OCI-LY7 (cell line): Measurements from ENCODE around the gene MUC6. TPM values are rescaled to one million over a fixed set of nuclear protein-coding genes. Genes with fewer than 3 reads are reported as not detected.

Experiments
- BruUV-seq: library from RNA; stranded (reverse); fragments of 400-500 nt; replicated peaks from 2 replicates; lab custom pipeline; 2021; lab: Mats Ljungman, UMichigan
- CTCF ChIA-PET: fragments of 300-600 bp; sonication (Branson Sonifier 250); formaldehyde crosslinking; loops from one replicate; lab custom pipeline; 2022; ENCODE audit warnings: antibody characterized with exemption; ENCODE audit not compliant: unreplicated experiment; lab: Charles Lee
- POLR2A ChIA-PET: fragments of 300-600 bp; sonication (Branson Sonifier 250); formaldehyde crosslinking; loops from one replicate; lab custom pipeline; 2022; ENCODE audit warnings: antibody characterized with exemption; lab: Charles Lee
- DNase-seq: peaks from one replicate; pipeline ENCODE4 v3.0.0-alpha.2; 2015; ENCODE audit warnings: low spot score
- H2AFZ ChIP-seq: fragments of 200-600 bp; sonication (generic), shearing (Covaris generic); 2 replicates; pipeline ENCODE4 v1.6.1; 2014; ENCODE audit warnings: mild to moderate bottlenecking, antibody characterized with exemption, low read length, moderate library complexity
- H3K27ac ChIP-seq: fragments of 200-600 bp; sonication (generic); 2 replicates; pipeline ENCODE4 v1.5.1; 2014; ENCODE audit warnings: mixed run types, low read depth, mild to moderate bottlenecking, moderate library complexity, low read length, inconsistent platforms; ENCODE audit not compliant: poor library complexity, severe bottlenecking
- H3K36me3 ChIP-seq: fragments of 200-600 bp; sonication (generic); 2 replicates; pipeline ENCODE4 v1.6.1; 2014; ENCODE audit warnings: mild to moderate bottlenecking, antibody characterized with exemption, low read length, moderate library complexity, mixed read lengths; ENCODE audit not compliant: insufficient read depth
- H3K4me1 ChIP-seq: fragments of 200-600 bp; sonication (generic); 2 replicates; pipeline ENCODE4 v1.5.1; 2014; ENCODE audit warnings: mild to moderate bottlenecking, low read length; ENCODE audit not compliant: insufficient read depth, poor library complexity, severe bottlenecking
- H3K4me2 ChIP-seq: fragments of 200-600 bp; sonication (generic); 2 replicates; pipeline ENCODE4 v1.6.1; 2014; ENCODE audit warnings: mild to moderate bottlenecking, low read length
- H3K4me3 ChIP-seq: fragments of 200-600 bp; sonication (generic); 2 replicates; pipeline ENCODE4 v1.5.1; 2014; ENCODE audit warnings: mild to moderate bottlenecking, low read depth, low read length; ENCODE audit not compliant: poor library complexity, severe bottlenecking
- H3K79me2 ChIP-seq: fragments of 200-600 bp; sonication (generic); 2 replicates; pipeline ENCODE4 v1.6.1; 2016; ENCODE audit warnings: low read depth, mild to moderate bottlenecking, low read length, moderate library complexity, mixed read lengths; ENCODE audit not compliant: insufficient read depth
- H3K9me2 ChIP-seq: fragments of 200-600 bp; sonication (generic); 2 replicates; pipeline ENCODE4 v1.6.1; 2016; ENCODE audit warnings: mild to moderate bottlenecking, low read length, mixed read lengths; ENCODE audit not compliant: insufficient read depth
- H3K9me3 ChIP-seq: fragments of 200-600 bp; sonication (generic); 2 replicates; pipeline ENCODE4 v1.6.1; 2014; ENCODE audit warnings: mild to moderate bottlenecking, mixed run types, low read length, mixed read lengths
- H4K20me1 ChIP-seq: fragments of 200-600 bp; sonication (generic); 2 replicates; pipeline ENCODE4 v1.6.1; 2014; ENCODE audit warnings: mild to moderate bottlenecking, antibody characterized with exemption, low read length, moderate library complexity, mixed read lengths; ENCODE audit not compliant: insufficient read depth
- EZH2phosphoT487 ChIP-seq: fragments of 200-600 bp; sonication (generic); IDR thresholded peaks from 2 replicates; pipeline ENCODE4 v1.6.1; 2018; ENCODE audit warnings: low read depth, borderline replicate concordance, mild to moderate bottlenecking, mixed run types, antibody characterized with exemption, low read length, moderate library complexity, mixed read lengths
- intact Hi-C: fragments of 100-400 bp; cut with micrococcal nuclease; formaldehyde crosslinking; loops from one replicate; pipeline ENCODE4 v1.10.0; 2022; ENCODE audit not compliant: unreplicated experiment
- total RNA-seq, 2 experiments: library from RNA; depleted of rRNA in 1 of 2; stranded (reverse); fragments of >200 nt in 1 of 2; shearing (Covaris generic) in 1 of 2; gene quantifications; 2 replicates each; pipeline ENCODE4 v1.2.3, GENCODE V29; 2014 to 2022
- TF ChIP-seq, protein P1 (sequence below): fragments of 200-600 bp; sonication (generic); conservative IDR thresholded peaks from 2 replicates; pipeline ENCODE4 v1.5.1; 2014; ENCODE audit warnings: mild to moderate bottlenecking, antibody characterized with exemption, low read length, moderate library complexity, mixed read lengths

Gene MUC6
- total RNA-seq, 2 experiments from 2014 or later: not detected

DNA sequence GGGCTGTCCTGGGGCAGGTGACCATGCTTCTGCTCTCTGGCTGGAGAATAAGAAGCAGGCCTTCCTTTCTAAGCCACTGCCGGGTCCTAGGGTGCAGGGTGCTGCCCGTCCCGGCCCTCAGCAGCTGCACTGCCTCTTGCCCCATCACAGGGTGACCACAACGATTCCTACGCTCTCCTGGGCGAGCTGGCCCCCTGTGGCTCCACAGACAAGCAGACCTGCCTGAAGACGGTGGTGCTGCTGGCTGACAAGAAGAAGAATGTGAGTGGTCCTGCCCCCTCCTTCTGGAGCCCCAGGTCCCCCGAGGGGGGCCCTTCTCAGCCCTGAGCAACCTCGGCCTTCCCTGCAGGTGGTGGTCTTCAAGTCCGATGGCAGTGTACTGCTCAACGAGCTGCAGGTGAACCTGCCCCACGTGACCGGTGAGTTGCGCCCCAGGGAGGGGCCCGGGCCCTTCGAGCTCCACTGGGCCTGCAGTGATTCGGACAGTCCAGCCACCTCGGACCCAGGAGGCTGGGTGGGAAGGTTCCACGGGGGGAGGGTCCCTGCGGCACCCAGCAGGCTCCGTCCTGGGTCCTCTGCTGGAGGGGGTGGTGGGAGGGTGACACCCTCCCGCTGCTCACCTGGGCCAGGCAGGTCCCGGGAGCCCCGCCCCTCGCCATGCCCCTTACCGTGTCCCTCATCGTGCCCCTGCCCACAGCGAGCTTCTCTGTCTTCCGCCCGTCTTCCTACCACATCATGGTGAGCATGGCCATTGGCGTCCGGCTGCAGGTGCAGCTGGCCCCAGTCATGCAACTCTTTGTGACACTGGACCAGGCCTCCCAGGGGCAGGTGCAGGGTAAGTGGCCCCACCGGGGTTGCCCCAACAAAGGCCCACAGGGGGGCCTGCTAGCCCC is 46.5 kb upstream of the MUC6 start:
- BruUV-seq: no TSS peak
- H3K9me3 ChIP-seq: no peaks in the 10 kb centered on the region
- no peak overlapping the region for H2AFZ ChIP-seq
- no peaks in the 10 kb centered on the region for H3K79me2 ChIP-seq
- POLR2A ChIA-PET: interaction anchor here (0.5 kb wide), 1 partner anchor 55 kb away, joined by 5 read pairs; no protein-coding TSS in a partner anchor
- no peaks in the 10 kb centered on the region for H4K20me1 ChIP-seq
- no peak overlapping the region for H3K4me2 ChIP-seq
- CTCF ChIA-PET: interaction anchor here (0.6 kb wide), 1 partner anchor 30 kb away, joined by 4 read pairs; no protein-coding TSS in a partner anchor
- no peaks in the 10 kb centered on the region for H3K4me1 ChIP-seq
- intact Hi-C loops: no loop called here
- no peak for TF ChIP-seq EZH2phosphoT487
- TF ChIP-seq, protein P1, sequence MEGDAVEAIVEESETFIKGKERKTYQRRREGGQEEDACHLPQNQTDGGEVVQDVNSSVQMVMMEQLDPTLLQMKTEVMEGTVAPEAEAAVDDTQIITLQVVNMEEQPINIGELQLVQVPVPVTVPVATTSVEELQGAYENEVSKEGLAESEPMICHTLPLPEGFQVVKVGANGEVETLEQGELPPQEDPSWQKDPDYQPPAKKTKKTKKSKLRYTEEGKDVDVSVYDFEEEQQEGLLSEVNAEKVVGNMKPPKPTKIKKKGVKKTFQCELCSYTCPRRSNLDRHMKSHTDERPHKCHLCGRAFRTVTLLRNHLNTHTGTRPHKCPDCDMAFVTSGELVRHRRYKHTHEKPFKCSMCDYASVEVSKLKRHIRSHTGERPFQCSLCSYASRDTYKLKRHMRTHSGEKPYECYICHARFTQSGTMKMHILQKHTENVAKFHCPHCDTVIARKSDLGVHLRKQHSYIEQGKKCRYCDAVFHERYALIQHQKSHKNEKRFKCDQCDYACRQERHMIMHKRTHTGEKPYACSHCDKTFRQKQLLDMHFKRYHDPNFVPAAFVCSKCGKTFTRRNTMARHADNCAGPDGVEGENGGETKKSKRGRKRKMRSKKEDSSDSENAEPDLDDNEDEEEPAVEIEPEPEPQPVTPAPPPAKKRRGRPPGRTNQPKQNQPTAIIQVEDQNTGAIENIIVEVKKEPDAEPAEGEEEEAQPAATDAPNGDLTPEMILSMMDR: no peak
- H3K4me3 ChIP-seq: no peak overlapping the region
- H3K27ac ChIP-seq: no peak overlapping the region
- no peaks in the 10 kb centered on the region for H3K9me2 ChIP-seq
- no peaks in the 10 kb centered on the region for H3K36me3 ChIP-seq
- DNase-seq: no peak

DNA sequence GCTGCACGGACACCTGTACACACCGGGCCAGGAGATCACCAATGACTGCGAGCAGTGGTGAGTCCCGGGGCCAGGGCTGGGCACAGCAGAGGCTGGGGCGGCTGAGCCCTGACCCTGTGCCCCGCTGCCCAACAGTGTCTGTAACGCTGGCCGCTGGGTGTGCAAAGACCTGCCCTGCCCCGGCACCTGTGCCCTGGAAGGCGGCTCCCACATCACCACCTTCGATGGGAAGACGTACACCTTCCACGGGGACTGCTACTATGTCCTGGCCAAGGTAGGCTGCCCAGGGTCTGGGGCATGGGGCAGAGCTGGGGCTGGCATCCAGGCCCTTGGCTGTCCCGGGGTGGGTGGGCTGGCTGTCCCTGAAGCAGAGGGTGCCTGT is 45.8 kb upstream of the MUC6 start:
- no peak overlapping the region for H2AFZ ChIP-seq
- ChIA-PET POLR2A (no interaction called here), CTCF (interaction anchor here (0.6 kb wide), 1 partner anchor 29 kb away, joined by 4 read pairs; no protein-coding TSS in a partner anchor)
- H3K79me2 ChIP-seq: no peaks in the 10 kb centered on the region
- H3K4me3 ChIP-seq: no peak overlapping the region
- H3K4me2 ChIP-seq: no peak overlapping the region
- intact Hi-C loops: no loop called here
- H3K36me3 ChIP-seq: no peaks in the 10 kb centered on the region
- TF ChIP-seq, protein P1: no peak
- no peak for TF ChIP-seq EZH2phosphoT487
- no peaks in the 10 kb centered on the region for H3K9me2 ChIP-seq
- H3K27ac ChIP-seq: no peak overlapping the region
- no peak for DNase-seq
- H4K20me1 ChIP-seq: no peaks in the 10 kb centered on the region
- no TSS peak for BruUV-seq
- no peaks in the 10 kb centered on the region for H3K9me3 ChIP-seq
- no peaks in the 10 kb centered on the region for H3K4me1 ChIP-seq
